GM23248 (cell line): ENCODE measurements around the gene HIP1.

Experiments used
- EZH2 ChIP-seq: fragments of 200-600 bp; sonication (generic); IDR thresholded peaks from 2 replicates; pipeline ENCODE4 v1.6.1; 2018; ENCODE audit warnings: antibody characterized with exemption, mild to moderate bottlenecking; ENCODE audit not compliant: insufficient read depth, poor library complexity, severe bottlenecking
- EZH2phosphoT487 ChIP-seq: fragments of 200-600 bp; sonication (generic); IDR thresholded peaks from 2 replicates; pipeline ENCODE4 v1.6.1; 2018; ENCODE audit warnings: antibody characterized with exemption, moderate library complexity, mild to moderate bottlenecking, low read depth; ENCODE audit not compliant: insufficient read depth

- TF ChIP-seq EZH2phosphoT487 (no peak), EZH2 (no peak)
These were observed 111.8 kb downstream of the HIP1 start for GRCh38 chr7:75626954-75627353.
